Fibroblast of the aortic adventitia (primary cell): ENCODE data around the gene PLXNA3. TPM values are rescaled to one million over a fixed set of nuclear protein-coding genes. Genes with fewer than 3 reads are reported as not detected.

ENCODE experiments used
- DNase-seq: peaks from one replicate; pipeline ENCODE4 v3.0.0-alpha.2; 2010; ENCODE audit warnings: low read depth
- H3K4me3 ChIP-seq: 2 replicates; pipeline ENCODE4 v1.5.1; 2011; ENCODE audit warnings: low read depth, mild to moderate bottlenecking, control low read depth, low read length, moderate library complexity
- total RNA-seq: library from RNA; depleted of rRNA; stranded (reverse); fragments of >200 nt; gene quantifications from 2 replicates; pipeline ENCODE4 v1.2.3, GENCODE V29; 2012; ENCODE audit warnings: low replicate concordance
- TF ChIP-seq, protein P1 (sequence below): IDR thresholded peaks from 2 replicates; pipeline ENCODE4 v1.5.1; 2011; ENCODE audit warnings: mild to moderate bottlenecking, low read length, control low read depth, inconsistent platforms; ENCODE audit not compliant: insufficient read depth

Gene PLXNA3
- total RNA-seq, 1 donor: 25.8 TPM

DNA sequence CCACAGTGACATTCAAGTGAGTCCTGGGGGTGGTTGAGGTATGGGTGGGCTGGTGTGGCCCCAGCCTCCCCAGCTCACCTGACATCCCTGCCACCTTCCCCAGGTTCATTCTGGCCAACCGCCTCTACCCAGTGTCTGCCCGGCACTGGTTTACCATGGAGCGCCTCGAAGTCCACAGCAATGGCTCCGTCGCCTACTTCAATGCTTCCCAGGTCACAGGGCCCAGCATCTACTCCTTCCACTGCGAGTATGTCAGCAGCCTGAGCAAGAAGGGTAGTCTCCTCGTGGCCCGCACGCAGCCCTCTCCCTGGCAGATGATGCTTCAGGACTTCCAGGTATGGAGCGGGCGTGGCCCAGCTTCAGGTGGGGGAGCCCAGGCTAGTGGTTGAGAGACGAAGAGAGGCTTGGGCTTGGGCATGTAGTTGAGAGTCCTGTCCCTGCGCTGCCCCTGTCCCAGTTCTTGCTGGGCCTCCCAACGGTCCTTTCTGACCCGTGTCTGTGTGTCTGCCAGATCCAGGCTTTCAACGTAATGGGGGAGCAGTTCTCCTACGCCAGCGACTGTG lies 22.8 kb upstream of the PLXNA3 start:
- TF ChIP-seq, protein P1, sequence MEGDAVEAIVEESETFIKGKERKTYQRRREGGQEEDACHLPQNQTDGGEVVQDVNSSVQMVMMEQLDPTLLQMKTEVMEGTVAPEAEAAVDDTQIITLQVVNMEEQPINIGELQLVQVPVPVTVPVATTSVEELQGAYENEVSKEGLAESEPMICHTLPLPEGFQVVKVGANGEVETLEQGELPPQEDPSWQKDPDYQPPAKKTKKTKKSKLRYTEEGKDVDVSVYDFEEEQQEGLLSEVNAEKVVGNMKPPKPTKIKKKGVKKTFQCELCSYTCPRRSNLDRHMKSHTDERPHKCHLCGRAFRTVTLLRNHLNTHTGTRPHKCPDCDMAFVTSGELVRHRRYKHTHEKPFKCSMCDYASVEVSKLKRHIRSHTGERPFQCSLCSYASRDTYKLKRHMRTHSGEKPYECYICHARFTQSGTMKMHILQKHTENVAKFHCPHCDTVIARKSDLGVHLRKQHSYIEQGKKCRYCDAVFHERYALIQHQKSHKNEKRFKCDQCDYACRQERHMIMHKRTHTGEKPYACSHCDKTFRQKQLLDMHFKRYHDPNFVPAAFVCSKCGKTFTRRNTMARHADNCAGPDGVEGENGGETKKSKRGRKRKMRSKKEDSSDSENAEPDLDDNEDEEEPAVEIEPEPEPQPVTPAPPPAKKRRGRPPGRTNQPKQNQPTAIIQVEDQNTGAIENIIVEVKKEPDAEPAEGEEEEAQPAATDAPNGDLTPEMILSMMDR: no peak
- H3K4me3 ChIP-seq: no peak overlapping the region
- no peak for DNase-seq

DNA sequence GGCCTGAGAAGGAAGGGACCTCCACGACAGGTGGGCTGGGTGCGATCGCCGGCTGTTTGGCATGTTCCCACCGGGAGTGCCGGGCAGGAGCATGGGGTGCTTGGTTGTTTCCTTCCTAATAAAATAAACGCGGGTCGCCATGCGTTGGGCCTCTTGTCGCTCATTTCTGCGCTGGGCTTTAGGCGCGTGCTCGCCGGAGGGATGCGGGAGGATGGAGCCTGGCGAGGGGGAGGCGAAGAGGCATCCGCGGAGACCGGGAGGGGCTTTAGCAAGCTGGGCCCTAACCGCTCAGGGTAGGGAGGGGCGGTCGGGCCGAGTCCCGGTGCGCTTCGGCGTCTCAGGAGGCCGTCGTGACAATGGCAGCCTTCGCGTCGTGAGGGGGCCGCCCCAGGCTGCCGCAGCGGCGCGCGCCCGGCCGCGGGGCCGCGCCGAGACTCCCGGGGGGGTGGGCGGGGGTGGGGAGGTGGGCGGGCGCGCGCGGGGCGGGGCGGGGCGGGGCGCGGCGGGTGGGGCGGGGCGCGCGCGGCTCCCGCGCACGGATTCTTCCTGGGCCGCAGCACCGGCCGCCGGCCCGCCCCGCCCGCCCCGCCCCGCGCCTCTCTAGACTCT lies 21.6 kb upstream of the PLXNA3 start:
- TF ChIP-seq, protein P1: no peak
- H3K4me3 ChIP-seq: peak overlapping the region; percentile 77
- peak; percentile 19 for DNase-seq

DNA sequence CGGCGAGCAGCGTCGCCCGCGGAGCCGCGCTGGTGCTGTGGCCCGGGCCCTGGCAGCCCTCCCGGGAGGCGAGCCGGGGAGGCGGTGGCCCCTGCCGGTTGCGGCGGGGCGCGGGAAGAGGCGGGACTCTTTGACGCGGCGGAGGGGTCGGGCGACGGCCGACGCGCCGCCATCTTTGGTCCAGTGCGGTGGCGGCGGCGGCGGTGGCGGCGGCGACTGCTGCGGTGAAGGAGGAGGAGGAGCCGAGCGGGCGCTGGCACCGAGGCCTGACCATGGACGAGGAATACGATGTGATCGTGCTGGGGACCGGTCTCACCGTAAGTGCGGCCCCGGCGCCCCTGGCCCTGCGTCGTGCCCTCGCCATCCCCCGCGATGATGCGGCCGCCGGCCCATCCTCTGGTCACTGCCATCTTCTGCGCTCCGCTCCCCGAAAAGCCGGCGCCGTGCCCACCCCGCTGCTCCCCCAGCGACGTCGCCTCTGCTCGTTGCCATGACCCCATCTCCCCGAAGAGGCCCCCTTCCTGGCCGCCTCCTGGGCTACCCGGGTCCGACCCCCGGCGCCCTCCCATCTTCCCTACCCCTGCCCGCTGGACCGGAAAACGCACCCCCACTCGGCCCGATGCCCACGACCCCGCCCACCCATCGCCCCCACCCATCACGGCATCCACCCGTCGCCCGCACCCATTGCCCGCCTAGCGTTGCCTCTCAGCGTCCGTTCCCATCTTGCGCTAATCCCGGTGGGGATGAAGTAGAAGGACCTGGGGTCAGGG lies 20.9 kb upstream of the PLXNA3 start, which contains the start of gene GDI1:
TSS of gene GDI1 (plus strand) at position 172 of the 770 bp plus-strand sequence. CDS start at position 273, 101 bp downstream.
- TF ChIP-seq, protein P1: no peak
- DNase-seq: peak; percentile 23
- H3K4me3 ChIP-seq: peak within 1 kb of the TSS; percentile 77

DNA sequence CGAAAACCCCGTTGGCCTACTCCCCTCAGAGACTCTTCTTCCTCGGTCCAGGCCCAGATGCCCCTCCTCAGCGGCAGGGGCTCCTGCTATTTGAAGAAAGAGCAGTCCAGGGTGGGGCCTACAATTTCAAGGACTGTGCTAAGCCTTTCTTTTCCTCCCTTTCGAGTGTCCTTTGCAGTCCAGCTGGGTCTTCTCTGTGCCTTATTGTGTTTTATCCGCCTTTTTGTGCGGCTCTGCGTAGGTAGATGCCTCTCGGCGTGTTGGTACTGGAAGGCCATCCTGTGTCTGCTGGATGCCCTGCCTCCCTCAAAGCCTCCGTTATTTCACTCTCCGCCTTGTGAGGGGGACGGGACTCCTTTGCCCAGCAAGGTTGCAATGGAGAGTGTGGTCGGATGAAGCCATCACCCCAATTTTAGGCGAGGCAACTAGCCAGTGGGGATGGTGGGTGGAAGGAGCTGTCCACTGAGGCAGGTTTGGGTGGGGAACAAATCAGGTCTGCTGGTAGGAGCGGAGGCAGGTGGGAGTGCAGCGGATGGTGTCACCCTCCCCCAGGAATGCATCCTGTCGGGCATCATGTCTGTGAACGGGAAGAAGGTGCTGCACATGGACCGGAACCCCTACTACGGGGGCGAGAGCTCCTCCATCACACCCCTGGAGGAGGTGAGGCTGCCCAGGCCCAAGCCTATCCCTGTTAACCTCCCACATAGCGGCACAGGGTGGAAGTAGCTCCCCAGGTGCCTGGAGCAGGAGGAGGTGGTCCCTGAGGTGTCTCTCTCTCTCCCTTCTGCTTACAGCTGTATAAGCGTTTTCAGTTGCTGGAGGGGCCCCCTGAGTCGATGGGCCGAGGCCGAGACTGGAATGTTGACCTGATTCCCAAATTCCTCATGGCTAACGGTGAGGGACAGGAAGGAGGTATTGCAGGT lies 19.8 kb upstream of the PLXNA3 start:
- H3K4me3 ChIP-seq: peak overlapping the region; percentile 77
- TF ChIP-seq, protein P1: no peak
- no peak for DNase-seq

DNA sequence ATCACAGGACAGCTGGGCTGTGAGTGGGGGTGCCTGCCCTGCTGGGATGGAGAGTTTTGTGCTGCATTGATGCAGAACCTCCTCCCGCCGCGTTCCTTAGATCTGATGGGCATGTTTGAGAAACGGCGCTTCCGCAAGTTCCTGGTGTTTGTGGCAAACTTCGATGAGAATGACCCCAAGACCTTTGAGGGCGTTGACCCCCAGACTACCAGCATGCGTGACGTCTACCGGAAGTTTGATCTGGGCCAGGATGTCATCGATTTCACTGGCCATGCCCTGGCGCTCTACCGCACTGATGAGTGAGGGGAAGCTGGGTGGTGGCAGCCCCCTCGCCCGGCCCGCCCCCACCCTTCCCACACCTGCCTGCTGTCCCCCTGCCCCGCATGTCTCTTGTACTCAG lies 18.2 kb upstream of the PLXNA3 start:
- TF ChIP-seq, protein P1: no peak
- DNase-seq: no peak
- no peak overlapping the region for H3K4me3 ChIP-seq

DNA sequence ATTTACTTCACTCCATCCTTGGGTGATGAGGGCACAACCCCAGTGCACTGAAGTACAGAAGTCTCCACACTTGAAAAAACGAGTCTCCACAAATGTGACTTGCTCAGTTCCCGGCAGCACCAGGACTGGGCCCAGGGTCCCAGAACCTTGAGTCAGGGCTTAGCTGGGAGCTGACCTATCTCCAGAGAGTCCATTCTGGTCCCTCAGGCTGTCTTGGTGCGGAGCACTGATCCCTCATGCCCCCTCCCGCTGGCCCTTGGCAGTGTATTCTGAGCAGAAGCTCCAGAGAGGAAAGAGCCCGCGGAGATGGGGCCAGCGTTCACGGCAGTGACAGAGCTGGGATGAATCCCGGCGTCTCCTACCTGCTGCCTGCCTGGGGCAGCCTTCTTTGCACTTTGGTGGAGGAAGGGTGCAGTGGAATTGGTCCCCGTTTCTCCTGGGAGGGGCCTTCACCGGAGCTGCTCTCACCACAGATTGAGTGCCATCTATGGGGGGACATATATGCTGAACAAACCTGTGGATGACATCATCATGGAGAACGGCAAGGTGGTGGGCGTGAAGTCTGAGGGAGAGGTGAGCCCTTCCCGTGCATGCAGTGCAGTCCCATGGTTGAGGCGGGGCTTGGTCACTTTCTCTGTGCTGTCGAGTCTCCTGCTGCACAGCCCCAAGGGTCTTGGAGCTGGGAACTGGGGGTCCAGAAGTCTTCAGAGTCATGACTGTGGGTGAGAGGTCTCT lies 17.3 kb upstream of the PLXNA3 start:
- TF ChIP-seq, protein P1: no peak
- no peak overlapping the region for H3K4me3 ChIP-seq
- no peak for DNase-seq
